Measurements from ENCODE around the gene WEE1.
"Not testable (repeated sequence)": the region's sequence is repeated elsewhere in the genome, so short reads cannot be mapped to it uniquely, and the experiment has no call there.

Gene WEE1

GRCh38 chr11:9619971-9620370 lies 46.5 kb downstream of the WEE1 start:
- TF ChIP-seq JUND (IDR thresholded peaks at IDR 0.05; ENCODE audit: low read depth): no peak
- no peak for DNase-seq (ENCODE audit: low read depth in 1 of 2, low spot score in 1 of 2)
- in situ Hi-C loops (cut with HindIII; ENCODE audit: low pct_unique_long_range_greater_than_20kb, low sequenced_read_pairs): no loop called here

GRCh38 chr11:9622353-9622752 lies 48.9 kb downstream of the WEE1 start:
- DNase-seq (ENCODE audit: low read depth in 1 of 2, low spot score in 1 of 2); in situ Hi-C loops (cut with HindIII; ENCODE audit: low pct_unique_long_range_greater_than_20kb, low sequenced_read_pairs): not testable (repeated sequence)

- in situ Hi-C loops (cut with HindIII; ENCODE audit: low pct_unique_long_range_greater_than_20kb, low sequenced_read_pairs); DNase-seq (ENCODE audit: low read depth in 1 of 2, low spot score in 1 of 2): not testable (repeated sequence)
These were observed 49.6 kb downstream of the WEE1 start for GRCh38 chr11:9623053-9623452.

- in situ Hi-C loops (cut with HindIII; ENCODE audit: low pct_unique_long_range_greater_than_20kb, low sequenced_read_pairs): no loop called here
- no peak for TF ChIP-seq JUND (IDR thresholded peaks at IDR 0.05; ENCODE audit: low read depth)
- DNase-seq (ENCODE audit: low read depth in 1 of 2, low spot score in 1 of 2): no peak
These were observed 51.0 kb downstream of the WEE1 start for GRCh38 chr11:9624448-9624847.

GRCh38 chr11:9625162-9625561 lies 51.7 kb downstream of the WEE1 start:
- in situ Hi-C loops (cut with HindIII; ENCODE audit: low pct_unique_long_range_greater_than_20kb, low sequenced_read_pairs): no loop called here
- TF ChIP-seq JUND (IDR thresholded peaks at IDR 0.05; ENCODE audit: low read depth): no peak
- no peak for DNase-seq (ENCODE audit: low read depth in 1 of 2, low spot score in 1 of 2)

GRCh38 chr11:9625728-9626127 lies 52.3 kb downstream of the WEE1 start:
- in situ Hi-C loops (cut with HindIII; ENCODE audit: low pct_unique_long_range_greater_than_20kb, low sequenced_read_pairs): no loop called here
- DNase-seq (ENCODE audit: low read depth in 1 of 2, low spot score in 1 of 2): no peak
- TF ChIP-seq JUND (IDR thresholded peaks at IDR 0.05; ENCODE audit: low read depth): no peak

- in situ Hi-C loops (cut with HindIII; ENCODE audit: low pct_unique_long_range_greater_than_20kb, low sequenced_read_pairs): no loop called here
- no peak for TF ChIP-seq JUND (IDR thresholded peaks at IDR 0.05; ENCODE audit: low read depth)
- no peak for DNase-seq (ENCODE audit: low read depth in 1 of 2, low spot score in 1 of 2)
These were observed 53.3 kb downstream of the WEE1 start for GRCh38 chr11:9626496-9627394.

- no peak for DNase-seq (ENCODE audit: low read depth in 1 of 2, low spot score in 1 of 2)
- no peak for TF ChIP-seq JUND (IDR thresholded peaks at IDR 0.05; ENCODE audit: low read depth)
- in situ Hi-C loops (cut with HindIII; ENCODE audit: low pct_unique_long_range_greater_than_20kb, low sequenced_read_pairs): no loop called here
These were observed 55.6 kb downstream of the WEE1 start for GRCh38 chr11:9629064-9629463.

- DNase-seq (ENCODE audit: low read depth in 1 of 2, low spot score in 1 of 2): no peak
- no peak for TF ChIP-seq JUND (IDR thresholded peaks at IDR 0.05; ENCODE audit: low read depth)
- in situ Hi-C loops (cut with HindIII; ENCODE audit: low pct_unique_long_range_greater_than_20kb, low sequenced_read_pairs): no loop called here
These were observed 60.2 kb downstream of the WEE1 start for GRCh38 chr11:9633679-9634078.

GRCh38 chr11:9636691-9637090 lies 63.2 kb downstream of the WEE1 start:
- in situ Hi-C loops (cut with HindIII; ENCODE audit: low pct_unique_long_range_greater_than_20kb, low sequenced_read_pairs): no loop called here
- no peak for DNase-seq (ENCODE audit: low read depth in 1 of 2, low spot score in 1 of 2)
- no peak for TF ChIP-seq JUND (IDR thresholded peaks at IDR 0.05; ENCODE audit: low read depth)

- in situ Hi-C loops (cut with HindIII; ENCODE audit: low pct_unique_long_range_greater_than_20kb, low sequenced_read_pairs): no loop called here
- no peak for DNase-seq (ENCODE audit: low read depth in 1 of 2, low spot score in 1 of 2)
- no peak for TF ChIP-seq JUND (IDR thresholded peaks at IDR 0.05; ENCODE audit: low read depth)
These were observed 65.6 kb downstream of the WEE1 start for GRCh38 chr11:9639099-9639498.

Data from T47D (cell line).